ENCODE data around the gene HLA-DOB.
A peak's percentile ranks its signal among the peaks of the same experiment; 100 is the strongest.
"Not testable (repeated sequence)": the region's sequence is repeated elsewhere in the genome, so short reads cannot be mapped to it uniquely, and the experiment has no call there.

The HLA-DOB gene

GRCh38 chr6:32785781-32786533, 30.8 kb downstream of the HLA-DOB start:
- peak; percentile 78 for DNase-seq (ENCODE audit: low read depth)
- no peak overlapping the region for H3K4me3 ChIP-seq (ENCODE audit: low read depth, low read length)
- peak; percentile 79 for TF ChIP-seq CTCF (conservative IDR thresholded peaks at IDR 0.05; ENCODE audit: low read depth, low read length)

GRCh38 chr6:32782923-32783322, 33.9 kb downstream of the HLA-DOB start:
- not testable (repeated sequence) for DNase-seq (ENCODE audit: low read depth); H3K4me3 ChIP-seq (ENCODE audit: low read depth, low read length)

- TF ChIP-seq CTCF (conservative IDR thresholded peaks at IDR 0.05; ENCODE audit: low read depth, low read length): no peak
- H3K4me3 ChIP-seq (ENCODE audit: low read depth, low read length): no peak overlapping the region
- no peak for DNase-seq (ENCODE audit: low read depth)
Observed at GRCh38 chr6:32779036-32779435, 37.8 kb downstream of the HLA-DOB start.

GRCh38 chr6:32775071-32775470, 41.7 kb downstream of the HLA-DOB start:
- no peak overlapping the region for H3K4me3 ChIP-seq (ENCODE audit: low read depth, low read length)
- TF ChIP-seq CTCF (conservative IDR thresholded peaks at IDR 0.05; ENCODE audit: low read depth, low read length): no peak
- no peak for DNase-seq (ENCODE audit: low read depth)

GRCh38 chr6:32774426-32774825, 42.4 kb downstream of the HLA-DOB start:
- no peak for TF ChIP-seq CTCF (conservative IDR thresholded peaks at IDR 0.05; ENCODE audit: low read depth, low read length)
- no peak overlapping the region for H3K4me3 ChIP-seq (ENCODE audit: low read depth, low read length)
- no peak for DNase-seq (ENCODE audit: low read depth)

- TF ChIP-seq CTCF (conservative IDR thresholded peaks at IDR 0.05; ENCODE audit: low read depth, low read length): no peak
- no peak overlapping the region for H3K4me3 ChIP-seq (ENCODE audit: low read depth, low read length)
- DNase-seq (ENCODE audit: low read depth): no peak
Observed at GRCh38 chr6:32772656-32773055, 44.1 kb downstream of the HLA-DOB start.

- no peak for TF ChIP-seq CTCF (conservative IDR thresholded peaks at IDR 0.05; ENCODE audit: low read depth, low read length)
- DNase-seq (ENCODE audit: low read depth): no peak
Observed at GRCh38 chr6:32764048-32764447, 52.8 kb downstream of the HLA-DOB start.

More at GRCh38 chr6:32764048-32764447, 52.8 kb downstream of the HLA-DOB start:
- no peak overlapping the region for H3K4me3 ChIP-seq (ENCODE audit: low read depth, low read length)

Data from choroid plexus epithelial cell (primary cell).